K562 (cell line): ENCODE results near the gene NPPC. TPM values are rescaled to one million over a fixed set of nuclear protein-coding genes. Genes with fewer than 3 reads are reported as not detected.

ENCODE experiments used
- ATAC-seq: fragments of 200-7000 bp; cut with Tn5 transposase; 3 replicates; pipeline ENCODE4 v1.9.1; 2020; ENCODE audit warnings: moderate library complexity
- BruUV-seq: library from RNA; stranded (reverse); fragments of 400-500 nt; replicated peaks from 2 replicates; lab custom pipeline; 2021; lab: Mats Ljungman, UMichigan
- CTCF ChIA-PET: fragments of 300-600 bp; formaldehyde crosslinking; extraction: SDS; loops from one replicate; lab custom pipeline; 2021; ENCODE audit warnings: low intra/inter-chr PET ratio; lab: Yijun Ruan, JAX
- POLR2A ChIA-PET: fragments of 300-600, 350-650 bp; sonication (Branson Sonifier 250); formaldehyde crosslinking; extraction: SDS; loops from one replicate; lab custom pipeline; 2021; ENCODE audit warnings: antibody characterized with exemption, inconsistent platforms; lab: Yijun Ruan, JAX
- DNase-seq, 4 experiments: peaks; one replicate each; pipeline versions ENCODE4 v3.0.0 to v3.0.0-alpha.2; 2011 to 2018; ENCODE audit warnings: low spot score in 3 of 4, mixed read lengths in 3 of 4; ENCODE audit errors: extremely low read depth in 1 of 4
- FAIRE-seq: peaks from 2 replicates; lab custom pipeline; 2011; peaks lifted over from hg19 to GRCh38; lab: Jason Lieb, UNC
- H2AFZ ChIP-seq: 2 replicates; pipeline ENCODE4 v1.6.0; 2011; ENCODE audit warnings: low read depth, low read length, control low read depth, inconsistent platforms
- H3K27ac ChIP-seq: fragments of 200-600 bp; 3 replicates; pipeline ENCODE4 v1.8.0; 2011; ENCODE audit warnings: low read depth, mild to moderate bottlenecking, control low read depth, inconsistent platforms, low read length, moderate library complexity, mixed read lengths; ENCODE audit errors: extremely low read depth
- H3K27me3 ChIP-seq, 2 experiments: fragments of 300-600 bp in 1 of 2; 2 replicates in 1 of 2; 3 replicates in 1 of 2; pipeline versions ENCODE4 v1.6.0 to v1.8.0; 2011; ENCODE audit warnings: inconsistent platforms in 2 of 2, low read length in 2 of 2, mild to moderate bottlenecking in 1 of 2, mixed read lengths in 1 of 2, moderate library complexity in 1 of 2; ENCODE audit not compliant: control insufficient read depth in 2 of 2, insufficient read depth in 2 of 2
- H3K36me3 ChIP-seq: fragments of 300-600 bp; 3 replicates; pipeline ENCODE4 v1.8.0; 2011; ENCODE audit warnings: mild to moderate bottlenecking, low read length, inconsistent platforms; ENCODE audit not compliant: control insufficient read depth, insufficient read depth
- H3K4me1 ChIP-seq, 2 experiments: fragments of 200-600 bp in 1 of 2; replicated peaks in 1 of 2; 2 replicates in 1 of 2; 3 replicates in 1 of 2; pipeline versions ENCODE4 v1.5.1 to v1.8.0; 2011; ENCODE audit warnings: inconsistent platforms in 2 of 2, low read length in 2 of 2, mild to moderate bottlenecking in 1 of 2, mixed read lengths in 1 of 2, moderate library complexity in 1 of 2; ENCODE audit not compliant: control insufficient read depth in 2 of 2, insufficient read depth in 2 of 2
- H3K4me2 ChIP-seq: 2 replicates; pipeline ENCODE4 v1.6.1; 2011; ENCODE audit warnings: low read length, control low read depth, inconsistent platforms, mixed read lengths; ENCODE audit not compliant: insufficient read depth
- H3K4me3 ChIP-seq: fragments of 200-600 bp; sonication (generic), shearing (Covaris generic); 2 replicates; pipeline ENCODE4 v1.5.1; 2016; ENCODE audit warnings: control low read depth, inconsistent platforms
- H3K79me2 ChIP-seq: fragments of 200-600 bp; 3 replicates; pipeline ENCODE4 v1.8.0; 2011; ENCODE audit warnings: low read length, inconsistent platforms; ENCODE audit not compliant: control insufficient read depth, insufficient read depth
- H3K9ac ChIP-seq, 2 experiments: 2 replicates each; pipeline versions ENCODE4 v1.6.0 to v1.6.1; 2011; ENCODE audit warnings: low read depth in 2 of 2, low read length in 2 of 2, control low read depth in 1 of 2, inconsistent platforms in 1 of 2, mild to moderate bottlenecking in 1 of 2, mixed read lengths in 1 of 2; ENCODE audit not compliant: insufficient read depth in 1 of 2
- H3K9me1 ChIP-seq: one replicate; pipeline ENCODE4 v1.6.0; 2011; ENCODE audit warnings: inconsistent platforms, mild to moderate bottlenecking, low read length, moderate library complexity; ENCODE audit not compliant: control insufficient read depth, insufficient read depth
- H3K9me3 ChIP-seq: replicated peaks from 2 replicates; pipeline ENCODE4 v1.5.1; 2011; ENCODE audit warnings: low read depth, low read length, inconsistent platforms; ENCODE audit not compliant: control insufficient read depth, insufficient read depth
- H4K20me1 ChIP-seq: replicated peaks from 2 replicates; pipeline ENCODE4 v1.6.1; 2011; ENCODE audit warnings: low read length, inconsistent platforms, mixed read lengths; ENCODE audit not compliant: control insufficient read depth, insufficient read depth
- HNRNPUL1 ChIP-seq: fragments of 200-400 bp; formaldehyde crosslinking; IDR thresholded peaks from 2 replicates; pipeline ENCODE4 v1.6.1; 2017; ENCODE audit warnings: low read length
- NFIC ChIP-seq: fragments of 450-650 bp; IDR thresholded peaks from 2 replicates; pipeline ENCODE4 v1.6.1; 2017; ENCODE audit warnings: mild to moderate bottlenecking, inconsistent platforms
- TGIF2 ChIP-seq: sonication (generic); formaldehyde crosslinking; IDR thresholded peaks from 2 replicates; pipeline ENCODE4 v1.8.1; 2022; ENCODE audit warnings: mild to moderate bottlenecking, missing genetic modification reagents, moderate library complexity
- WGBS: fragments of 100-300 bp; shearing (Covaris generic); methylation state at CpG from one replicate; pipeline ENCODE4 v1.1.6; 2016; ENCODE audit warnings: low coverage, mixed read lengths; ENCODE audit not compliant: insufficient coverage; ENCODE audit errors: missing lambda C conversion rate; 5-methylcytosine and 5-hydroxymethylcytosine counted together
- in situ Hi-C: fragments of 300-500 bp; cut with MboI; formaldehyde crosslinking; loops from 4 replicates; pipeline ENCODE4 v1.15.0; 2018; ENCODE audit warnings: inconsistent platforms, mixed read lengths
- intact Hi-C: fragments of 100-400 bp; cut with micrococcal nuclease; formaldehyde crosslinking; loops from 2 replicates; pipeline ENCODE4 v1.14.2; 2022
- polyA plus RNA-seq, 8 experiments: library from polyadenylated mRNA; depleted of rRNA in 4 of 8; stranded (reverse) in 5 of 8; unstranded in 3 of 8; fragments of >200 nt; fragmentation: Nextera tagmentation in 2 of 8; fragmentation: Illumina TruSeq in 1 of 8; extraction: Ambion mirVana in 2 of 8; extraction: Trizol in 1 of 8; gene quantifications; 2 replicates each; pipeline versions ENCODE4 v1.2.1 to v1.2.3, GENCODE V29; 2011 to 2014; ENCODE audit warnings: inconsistent platforms in 1 of 8, missing spikeins in 1 of 8
- total RNA-seq, 7 experiments: library from RNA; depleted of rRNA in 6 of 7; stranded (reverse); fragments of >200 nt in 6 of 7; fragmentation: Illumina TruSeq in 2 of 7; extraction: Trizol in 2 of 7; gene quantifications; 2 replicates each; pipeline versions ENCODE4 v1.2.1 to v1.2.3, GENCODE V29; 2011 to 2021; ENCODE audit warnings: low replicate concordance in 1 of 7
- TF ChIP-seq, protein P1 (sequence below): fragments of 150-350 bp; conservative IDR thresholded peaks from 2 replicates; pipeline ENCODE4 v1.6.1; 2014; ENCODE audit warnings: low read length

The NPPC gene
- total and polyA plus RNA-seq, 9 of the 15 experiments (the other 6 are each of a cell fraction or from before 2014, with no cell fraction given) = not detected

DNA sequence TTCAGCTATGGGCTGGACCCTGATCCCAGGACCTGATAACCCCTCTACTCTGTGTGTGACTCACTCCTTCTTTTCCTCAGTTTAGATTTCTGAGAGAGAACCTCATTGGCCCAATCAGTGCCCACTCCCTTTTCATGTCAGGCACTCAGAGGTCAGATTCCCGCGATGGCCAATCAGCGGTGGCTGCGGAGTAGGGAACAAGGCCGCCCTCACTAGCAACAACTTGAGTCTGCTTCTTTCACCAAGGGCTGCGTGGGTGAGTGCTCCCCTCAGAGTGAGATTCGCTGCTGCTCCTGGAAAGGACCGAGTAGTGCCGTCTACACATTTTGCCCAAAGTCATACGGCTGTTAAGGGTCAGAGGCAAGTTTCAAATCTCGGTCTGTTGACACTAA lies 34.7 kb downstream of the NPPC start:
- H3K9ac ChIP-seq = no peak overlapping the region
- H3K4me3 ChIP-seq = no peak overlapping the region
- CTCF ChIA-PET = no interaction called here
- H2AFZ ChIP-seq = no peak overlapping the region
- WGBS = 2% methylated on average over 11 of the region's 11 CpGs
- intact Hi-C loops = no loop called here
- H3K27ac ChIP-seq = no peak overlapping the region
- H3K79me2 ChIP-seq = no peaks in the 10 kb centered on the region
- no peaks in the 10 kb centered on the region; a peak in 1 of 5 replicates for H3K4me1 ChIP-seq
- BruUV-seq = no TSS peak
- no peaks in the 10 kb centered on the region for H3K9me3 ChIP-seq
- H3K27me3 ChIP-seq = peaks cover 9 to 28% of the 10 kb centered on the region in 2 experiments; a peak in 4 of 5 replicates
- no peaks in the 10 kb centered on the region for H3K36me3 ChIP-seq
- in situ Hi-C loops = no loop called here
- H3K4me2 ChIP-seq = no peak overlapping the region
- H4K20me1 ChIP-seq = no peaks in the 10 kb centered on the region
- POLR2A ChIA-PET = interaction anchor here (0.9 kb wide), 1 partner anchor 9 kb away, joined by 4 read pairs; no protein-coding TSS in a partner anchor
- ATAC-seq (no peak), FAIRE-seq (no peak), DNase-seq (peak in 2 of 4 experiments; percentile 19 to 21)
- no peak for TF ChIP-seq TGIF2 (CRISPR knock-in tag)
- no peaks in the 10 kb centered on the region for H3K9me1 ChIP-seq

DNA sequence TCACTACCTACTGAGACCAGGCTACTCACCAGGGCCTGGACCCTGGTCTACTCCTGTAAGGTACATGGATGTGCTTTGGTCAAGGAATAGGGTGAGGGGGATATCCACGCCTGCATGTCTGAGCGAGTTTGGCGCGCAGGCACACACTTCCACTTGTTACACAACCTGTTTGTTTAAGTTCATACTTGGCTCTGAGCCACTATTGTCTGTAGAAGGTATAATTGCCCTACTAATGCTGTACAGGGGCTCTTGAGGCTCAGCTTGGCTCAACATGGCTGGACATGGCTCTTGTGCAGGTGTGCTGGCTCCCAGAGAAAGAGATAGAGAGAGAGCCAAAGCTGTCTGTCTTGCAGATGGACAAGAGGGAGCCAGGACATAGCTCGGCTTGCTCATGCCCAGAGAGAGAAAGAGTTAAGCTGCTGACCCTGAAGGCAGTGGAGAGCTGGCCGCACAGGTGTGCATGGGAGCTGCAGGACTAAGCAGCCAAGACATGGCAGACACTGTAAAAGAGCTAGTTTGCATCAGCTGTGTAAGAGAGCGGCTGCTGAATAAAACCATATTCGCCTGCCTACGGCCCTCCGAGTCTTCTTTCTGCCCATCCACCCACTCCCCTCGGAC lies 35.2 kb downstream of the NPPC start:
- Histone ChIP-seq H3K4me3 (no peak overlapping the region), H3K27ac (no peak overlapping the region; the same call in 2 of the 3 replicates), H3K9ac (no peak overlapping the region), H3K9me1 (no peaks in the 10 kb centered on the region), H3K4me1 (no peaks in the 10 kb centered on the region; a peak in 1 of 5 replicates), H3K27me3 (peaks cover 9 to 28% of the 10 kb centered on the region in 2 experiments; a peak in 4 of 5 replicates), H4K20me1 (no peaks in the 10 kb centered on the region), H3K4me2 (no peak overlapping the region), H3K79me2 (no peaks in the 10 kb centered on the region), H3K36me3 (no peaks in the 10 kb centered on the region), H2AFZ (no peak overlapping the region), H3K9me3 (no peaks in the 10 kb centered on the region)
- BruUV-seq = no TSS peak
- ATAC-seq = no peak; the same call in 2 of the 3 replicates
- ChIA-PET CTCF (no interaction called here), POLR2A (interaction anchor here (0.9 kb wide), 1 partner anchor 10 kb away, joined by 4 read pairs; no protein-coding TSS in a partner anchor)
- TF ChIP-seq HNRNPUL1 (no peak), NFIC (peak; percentile 4; the same call in 1 of the 2 replicates)
- TF ChIP-seq, protein P1, sequence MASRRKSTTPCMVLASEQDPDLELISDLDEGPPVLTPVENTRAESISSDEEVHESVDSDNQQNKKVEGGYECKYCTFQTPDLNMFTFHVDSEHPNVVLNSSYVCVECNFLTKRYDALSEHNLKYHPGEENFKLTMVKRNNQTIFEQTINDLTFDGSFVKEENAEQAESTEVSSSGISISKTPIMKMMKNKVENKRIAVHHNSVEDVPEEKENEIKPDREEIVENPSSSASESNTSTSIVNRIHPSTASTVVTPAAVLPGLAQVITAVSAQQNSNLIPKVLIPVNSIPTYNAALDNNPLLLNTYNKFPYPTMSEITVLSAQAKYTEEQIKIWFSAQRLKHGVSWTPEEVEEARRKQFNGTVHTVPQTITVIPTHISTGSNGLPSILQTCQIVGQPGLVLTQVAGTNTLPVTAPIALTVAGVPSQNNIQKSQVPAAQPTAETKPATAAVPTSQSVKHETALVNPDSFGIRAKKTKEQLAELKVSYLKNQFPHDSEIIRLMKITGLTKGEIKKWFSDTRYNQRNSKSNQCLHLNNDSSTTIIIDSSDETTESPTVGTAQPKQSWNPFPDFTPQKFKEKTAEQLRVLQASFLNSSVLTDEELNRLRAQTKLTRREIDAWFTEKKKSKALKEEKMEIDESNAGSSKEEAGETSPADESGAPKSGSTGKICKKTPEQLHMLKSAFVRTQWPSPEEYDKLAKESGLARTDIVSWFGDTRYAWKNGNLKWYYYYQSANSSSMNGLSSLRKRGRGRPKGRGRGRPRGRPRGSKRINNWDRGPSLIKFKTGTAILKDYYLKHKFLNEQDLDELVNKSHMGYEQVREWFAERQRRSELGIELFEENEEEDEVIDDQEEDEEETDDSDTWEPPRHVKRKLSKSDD = no peak
- intact Hi-C loops = no loop called here
- 8% methylated on average over 8 of the region's 11 CpGs for WGBS
- no peak for FAIRE-seq
- no peak for DNase-seq
- in situ Hi-C loops = no loop called here
